ENCODE measurements around the gene PHF1.

- no peak for TF ChIP-seq EZH2phosphoT487 (IDR thresholded peaks at IDR 0.05; ENCODE audit: insufficient read depth, low read depth)
- TF ChIP-seq EZH2 (IDR thresholded peaks at IDR 0.05; ENCODE audit: insufficient read depth, poor library complexity, severe bottlenecking), result no peak
Observed at GRCh38 chr6:33443619-33444504, 33.0 kb downstream of the PHF1 start.
